AG04450 (cell line): Measurements from ENCODE around the gene DET1. TPM values are rescaled to one million over a fixed set of nuclear protein-coding genes. Genes with fewer than 3 reads are reported as not detected.
"Not testable (repeated sequence)": the region's sequence is repeated elsewhere in the genome, so short reads cannot be mapped to it uniquely, and the experiment has no call there.

Source experiments
- CTCF ChIA-PET: fragments of 300-600, 350-600 bp; formaldehyde crosslinking; extraction: SDS; loops from one replicate; lab custom pipeline; 2022; ENCODE audit warnings: antibody characterized with exemption, inconsistent platforms; lab: Charles Lee
- POLR2A ChIA-PET: fragments of 350-600 bp; formaldehyde crosslinking; extraction: SDS; loops from one replicate; lab custom pipeline; 2021; ENCODE audit warnings: antibody characterized with exemption, inconsistent platforms; lab: Yijun Ruan, JAX
- DNase-seq: peaks from one replicate; pipeline ENCODE4 v3.0.0-alpha.2; 2011; ENCODE audit warnings: low read depth, low spot score
- H3K27ac ChIP-seq: one replicate; pipeline ENCODE4 v1.5.1; 2012; ENCODE audit warnings: low read depth, low read length, control low read depth
- H3K27me3 ChIP-seq: one replicate; pipeline ENCODE4 v1.6.0; 2012; ENCODE audit warnings: low read length; ENCODE audit not compliant: control insufficient read depth, insufficient read depth
- H3K4me3 ChIP-seq: 2 replicates; pipeline ENCODE4 v1.5.1; 2011; ENCODE audit warnings: mild to moderate bottlenecking, low read depth, low read length, control low read depth
- H3K9me3 ChIP-seq: 2 replicates; pipeline ENCODE4 v1.5.1; 2012; ENCODE audit warnings: low read length; ENCODE audit not compliant: control insufficient read depth, insufficient read depth
- polyA plus RNA-seq: library from polyadenylated mRNA; depleted of rRNA; stranded (reverse); fragments of >200 nt; gene quantifications from 2 replicates; pipeline ENCODE4 v1.2.3, GENCODE V29; 2011
- TF ChIP-seq, protein P1 (sequence below): IDR thresholded peaks from 2 replicates; pipeline ENCODE4 v1.5.1; 2011; ENCODE audit warnings: low read depth, low read length, control low read depth, inconsistent platforms

DET1 gene
- polyA plus RNA-seq, 1 experiment: 7.3 TPM

- TF ChIP-seq, protein P1, sequence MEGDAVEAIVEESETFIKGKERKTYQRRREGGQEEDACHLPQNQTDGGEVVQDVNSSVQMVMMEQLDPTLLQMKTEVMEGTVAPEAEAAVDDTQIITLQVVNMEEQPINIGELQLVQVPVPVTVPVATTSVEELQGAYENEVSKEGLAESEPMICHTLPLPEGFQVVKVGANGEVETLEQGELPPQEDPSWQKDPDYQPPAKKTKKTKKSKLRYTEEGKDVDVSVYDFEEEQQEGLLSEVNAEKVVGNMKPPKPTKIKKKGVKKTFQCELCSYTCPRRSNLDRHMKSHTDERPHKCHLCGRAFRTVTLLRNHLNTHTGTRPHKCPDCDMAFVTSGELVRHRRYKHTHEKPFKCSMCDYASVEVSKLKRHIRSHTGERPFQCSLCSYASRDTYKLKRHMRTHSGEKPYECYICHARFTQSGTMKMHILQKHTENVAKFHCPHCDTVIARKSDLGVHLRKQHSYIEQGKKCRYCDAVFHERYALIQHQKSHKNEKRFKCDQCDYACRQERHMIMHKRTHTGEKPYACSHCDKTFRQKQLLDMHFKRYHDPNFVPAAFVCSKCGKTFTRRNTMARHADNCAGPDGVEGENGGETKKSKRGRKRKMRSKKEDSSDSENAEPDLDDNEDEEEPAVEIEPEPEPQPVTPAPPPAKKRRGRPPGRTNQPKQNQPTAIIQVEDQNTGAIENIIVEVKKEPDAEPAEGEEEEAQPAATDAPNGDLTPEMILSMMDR: no peak
- ChIA-PET CTCF (no interaction called here), POLR2A (no interaction called here)
- Histone ChIP-seq H3K9me3 (no peaks in the 10 kb centered on the region), H3K27ac (no peak overlapping the region), H3K27me3 (no peaks in the 10 kb centered on the region), H3K4me3 (no peak overlapping the region)
- no peak for DNase-seq
Measured at GRCh38 chr15:88543065-88543776, 3.3 kb downstream of the DET1 start.

DNA sequence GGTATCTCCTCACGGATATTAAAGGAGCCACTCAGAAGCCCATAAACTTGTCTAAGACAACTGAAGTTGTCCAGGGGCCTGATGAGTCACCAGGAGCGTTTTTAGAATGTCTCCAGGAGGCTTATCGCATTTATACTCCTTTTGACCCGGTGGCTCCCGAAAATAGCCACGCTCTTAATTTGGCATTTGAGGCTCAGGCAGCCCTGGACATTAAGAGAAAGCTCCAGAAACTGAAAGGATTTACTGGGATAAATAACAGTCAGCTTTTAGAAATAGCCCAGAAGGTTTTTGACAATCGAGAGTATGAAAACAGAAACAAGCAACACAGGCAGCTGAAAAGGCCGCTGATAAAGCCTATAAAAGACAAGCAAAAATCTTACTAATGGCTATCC is 4.1 kb downstream of the DET1 start:
- POLR2A ChIA-PET: no interaction called here
- CTCF ChIA-PET: no interaction called here
- no peak for DNase-seq

DNA sequence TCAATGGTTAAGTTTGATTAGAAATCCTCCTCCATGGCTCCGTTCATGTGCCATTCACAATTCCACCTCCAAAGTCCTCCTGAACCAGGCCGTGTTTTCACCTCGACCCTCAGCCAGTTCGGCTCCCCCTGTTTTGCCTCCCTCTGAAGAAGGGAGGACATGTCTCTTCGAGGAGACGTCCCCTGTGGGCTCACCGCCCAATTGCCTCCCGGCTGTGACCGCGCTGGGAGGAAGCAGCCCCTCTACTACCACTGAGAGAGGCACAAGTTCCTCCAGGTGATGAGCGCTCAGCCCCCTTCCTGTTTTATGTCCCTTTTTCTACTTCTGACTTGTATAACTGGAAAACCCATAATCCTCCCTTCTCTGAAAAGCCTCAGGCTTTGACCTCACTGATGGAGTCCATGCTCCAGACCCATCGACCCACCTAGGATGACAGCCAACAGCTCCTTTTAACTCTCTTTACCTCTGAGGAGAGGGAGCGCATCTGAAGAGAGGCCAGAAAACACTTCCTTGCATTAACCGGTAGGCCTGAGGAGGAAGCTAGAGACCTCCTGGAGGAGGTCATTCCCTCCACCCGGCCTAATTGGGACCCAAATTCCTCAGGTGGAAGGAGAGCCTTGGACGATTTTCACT is 4.7 kb downstream of the DET1 start:
- H3K4me3 ChIP-seq: no peak overlapping the region
- no peak overlapping the region for H3K27ac ChIP-seq
- no peaks in the 10 kb centered on the region for H3K27me3 ChIP-seq
- no peaks in the 10 kb centered on the region for H3K9me3 ChIP-seq
- POLR2A ChIA-PET: no interaction called here
- CTCF ChIA-PET: no interaction called here
- no peak for DNase-seq
- TF ChIP-seq, protein P1: no peak

More for the DNA sequence above, 4.1 kb downstream of the DET1 start:
- no peaks in the 10 kb centered on the region for H3K27me3 ChIP-seq
- no peak overlapping the region for H3K4me3 ChIP-seq
- H3K9me3 ChIP-seq: no peaks in the 10 kb centered on the region
- TF ChIP-seq, protein P1: no peak
- H3K27ac ChIP-seq: no peak overlapping the region

GRCh38 chr15:88541111-88541510 is 5.4 kb downstream of the DET1 start:
- CTCF ChIA-PET, H3K27ac ChIP-seq, DNase-seq, POLR2A ChIA-PET, H3K27me3 ChIP-seq, H3K4me3 ChIP-seq, H3K9me3 ChIP-seq: not testable (repeated sequence)

GRCh38 chr15:88540350-88540749 is 6.1 kb downstream of the DET1 start:
- H3K4me3 ChIP-seq, H3K27ac ChIP-seq, DNase-seq, CTCF ChIA-PET, H3K9me3 ChIP-seq, H3K27me3 ChIP-seq, POLR2A ChIA-PET: not testable (repeated sequence)

DNA sequence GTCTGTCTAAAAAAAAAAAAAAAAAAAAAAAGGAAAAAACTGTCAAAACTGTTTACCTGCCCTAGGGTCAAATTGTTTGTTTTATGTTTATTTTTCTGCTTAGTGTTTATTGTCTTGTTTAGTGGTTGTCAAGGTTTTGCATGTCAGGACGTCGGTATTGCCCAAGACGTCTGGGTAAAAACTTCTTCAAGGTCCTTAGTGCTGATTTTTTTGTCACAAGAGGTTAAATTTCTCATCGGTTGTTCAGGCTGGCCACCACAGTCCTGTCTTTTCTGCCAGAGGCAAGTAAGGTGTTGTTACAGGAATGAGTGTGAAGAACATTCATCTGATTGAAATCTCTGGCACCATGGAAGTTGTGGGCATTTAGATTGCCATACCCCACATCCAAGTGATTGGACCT is 7.0 kb downstream of the DET1 start:
- Histone ChIP-seq H3K27ac (no peak overlapping the region), H3K4me3 (no peak overlapping the region), H3K27me3 (no peaks in the 10 kb centered on the region), H3K9me3 (no peaks in the 10 kb centered on the region)
- TF ChIP-seq, protein P1: no peak
- POLR2A ChIA-PET: no interaction called here
- CTCF ChIA-PET: interaction anchor here (0.6 kb wide), 1 partner anchor 67 kb away, joined by 3 read pairs; no protein-coding TSS in a partner anchor
- DNase-seq: no peak
